HUES6 (cell line): ENCODE results near the gene INPP4B.

ENCODE experiments used
- H3K27ac ChIP-seq: 2 replicates; pipeline ENCODE4 v1.7.0; 2013; ENCODE audit warnings: low read depth, mild to moderate bottlenecking, low read length, inconsistent platforms
- H3K27me3 ChIP-seq: 2 replicates; pipeline ENCODE4 v1.6.1; 2013; ENCODE audit warnings: low read length; ENCODE audit not compliant: control insufficient read depth, insufficient read depth
- H3K36me3 ChIP-seq: 2 replicates; pipeline ENCODE4 v1.6.1; 2013; ENCODE audit warnings: low read length; ENCODE audit not compliant: control insufficient read depth, insufficient read depth
- H3K4me1 ChIP-seq: 2 replicates; pipeline ENCODE4 v1.6.1; 2013; ENCODE audit warnings: low read length; ENCODE audit not compliant: control insufficient read depth, insufficient read depth
- H3K4me3 ChIP-seq: 2 replicates; pipeline ENCODE4 v1.5.1; 2013; ENCODE audit warnings: low read depth, low read length
- H3K9ac ChIP-seq: one replicate; pipeline ENCODE4 v1.6.1; 2013; ENCODE audit warnings: mild to moderate bottlenecking, low read length
- H3K9me3 ChIP-seq: 2 replicates; pipeline ENCODE4 v1.6.1; 2013; ENCODE audit warnings: low read depth, low read length; ENCODE audit not compliant: control insufficient read depth, insufficient read depth

INPP4B gene

GRCh38 chr4:142231787-142232186 is 614.3 kb downstream of the INPP4B start:
- H3K27me3 ChIP-seq: no peaks in the 10 kb centered on the region
- H3K36me3 ChIP-seq: no peaks in the 10 kb centered on the region
- H3K4me3 ChIP-seq: no peak overlapping the region
- no peak overlapping the region for H3K27ac ChIP-seq
- H3K9ac ChIP-seq: no peak overlapping the region
- H3K4me1 ChIP-seq: no peaks in the 10 kb centered on the region
- H3K9me3 ChIP-seq: no peaks in the 10 kb centered on the region

DNA sequence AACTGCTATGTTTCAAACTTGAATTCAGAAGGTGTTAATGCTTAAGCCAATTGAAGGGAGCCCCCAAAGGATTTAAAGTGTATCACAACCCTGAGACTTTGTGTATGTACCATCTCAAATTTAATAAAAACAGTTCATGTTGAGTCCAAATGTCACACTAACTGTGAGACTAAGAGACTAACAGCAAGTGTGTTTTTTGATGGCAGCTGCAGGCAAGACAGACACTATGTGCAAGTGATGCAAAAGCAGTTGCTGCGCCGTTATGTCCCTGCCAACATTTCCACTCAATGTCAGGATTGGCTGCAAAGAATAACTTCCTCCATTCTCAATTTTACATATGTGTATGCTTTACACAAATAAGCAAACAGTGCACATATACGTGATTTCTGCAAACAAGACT is 615.1 kb downstream of the INPP4B start:
- Histone ChIP-seq H3K27ac (no peak overlapping the region), H3K36me3 (no peaks in the 10 kb centered on the region), H3K4me1 (no peaks in the 10 kb centered on the region), H3K9ac (no peak overlapping the region), H3K9me3 (no peaks in the 10 kb centered on the region), H3K4me3 (no peak overlapping the region), H3K27me3 (no peaks in the 10 kb centered on the region)

- no peaks in the 10 kb centered on the region for H3K4me1 ChIP-seq
- H3K36me3 ChIP-seq: no peaks in the 10 kb centered on the region
- no peak overlapping the region for H3K9ac ChIP-seq
- H3K9me3 ChIP-seq: no peaks in the 10 kb centered on the region
- H3K4me3 ChIP-seq: no peak overlapping the region
- no peak overlapping the region for H3K27ac ChIP-seq
- H3K27me3 ChIP-seq: no peaks in the 10 kb centered on the region
These were observed 620.1 kb downstream of the INPP4B start for GRCh38 chr4:142226014-142226413.

GRCh38 chr4:142222127-142222526 is 624.0 kb downstream of the INPP4B start:
- Histone ChIP-seq H3K27ac (no peak overlapping the region), H3K9ac (no peak overlapping the region)

DNA sequence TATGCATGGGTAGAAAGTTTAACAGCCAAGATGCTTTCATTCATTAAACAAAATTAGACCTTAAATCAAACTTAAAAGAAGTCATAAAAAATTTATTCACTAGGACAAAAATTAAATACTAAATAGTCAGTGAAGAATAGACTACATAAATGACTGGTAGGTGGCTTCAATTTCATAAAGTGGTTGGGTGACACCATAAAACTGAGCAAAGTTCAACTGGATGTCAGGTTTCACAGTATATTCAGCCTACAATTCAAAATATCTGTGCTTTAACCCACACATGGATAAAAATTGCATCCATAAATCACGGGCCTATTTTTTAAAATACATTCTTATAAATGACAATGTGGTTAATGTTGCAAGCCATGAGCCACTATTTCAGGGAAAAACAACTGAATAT is 627.4 kb downstream of the INPP4B start:
- Histone ChIP-seq H3K27ac (no peak overlapping the region), H3K9ac (no peak overlapping the region), H3K9me3 (no peaks in the 10 kb centered on the region), H3K36me3 (no peaks in the 10 kb centered on the region), H3K4me3 (no peak overlapping the region), H3K4me1 (no peaks in the 10 kb centered on the region), H3K27me3 (no peaks in the 10 kb centered on the region)

More at GRCh38 chr4:142222127-142222526, 624.0 kb downstream of the INPP4B start:
- no peaks in the 10 kb centered on the region for H3K27me3 ChIP-seq
- H3K36me3 ChIP-seq: no peaks in the 10 kb centered on the region
- H3K4me3 ChIP-seq: no peak overlapping the region
- no peaks in the 10 kb centered on the region for H3K9me3 ChIP-seq
- no peaks in the 10 kb centered on the region for H3K4me1 ChIP-seq

DNA sequence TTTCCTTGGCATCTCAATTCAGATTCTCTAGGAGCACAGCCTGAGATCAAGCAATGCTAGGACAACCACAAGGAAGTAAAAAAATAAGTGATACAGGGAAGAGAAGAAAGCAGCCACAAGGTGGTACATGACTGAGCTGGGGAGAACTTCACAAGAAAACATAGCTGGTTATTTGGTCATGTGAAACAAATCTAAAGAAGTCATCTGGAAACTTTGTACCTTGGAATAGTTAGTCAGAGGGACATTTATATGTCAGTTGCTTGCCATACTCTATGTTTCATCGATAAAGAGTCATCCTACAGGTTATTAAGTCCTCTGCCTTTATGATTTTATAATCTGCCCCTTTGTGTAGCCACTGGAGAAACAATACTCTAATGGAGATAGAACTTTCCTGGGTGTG is 634.7 kb downstream of the INPP4B start:
- Histone ChIP-seq H3K27me3 (no peaks in the 10 kb centered on the region), H3K36me3 (no peaks in the 10 kb centered on the region), H3K4me3 (no peak overlapping the region), H3K4me1 (no peaks in the 10 kb centered on the region), H3K9ac (no peak overlapping the region), H3K27ac (no peak overlapping the region), H3K9me3 (no peaks in the 10 kb centered on the region)

DNA sequence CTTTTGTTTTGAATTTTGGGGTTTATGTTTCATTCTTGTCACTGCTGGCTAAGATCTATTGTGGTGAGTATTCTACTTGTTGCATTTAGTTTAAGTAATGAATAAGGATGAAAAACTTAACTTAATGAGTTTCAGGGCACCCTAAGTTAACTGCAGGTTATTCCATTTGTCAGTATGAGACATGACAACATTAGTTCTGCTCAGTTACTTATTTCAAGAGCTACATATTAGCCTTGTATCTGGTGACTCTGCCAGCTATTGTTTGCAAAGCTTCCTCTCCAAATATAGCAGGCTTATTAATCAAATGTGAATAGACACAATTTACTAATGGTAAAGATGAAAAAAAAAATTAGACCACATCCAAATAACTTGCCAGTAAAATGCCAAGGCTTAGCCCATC is 642.6 kb downstream of the INPP4B start:
- no peak overlapping the region for H3K27ac ChIP-seq
- no peak overlapping the region for H3K9ac ChIP-seq
- peaks cover 8% of the 10 kb centered on the region; the same call in 1 of the 2 replicates for H3K4me1 ChIP-seq
- H3K36me3 ChIP-seq: no peaks in the 10 kb centered on the region
- no peaks in the 10 kb centered on the region for H3K27me3 ChIP-seq
- H3K9me3 ChIP-seq: no peaks in the 10 kb centered on the region
- H3K4me3 ChIP-seq: no peak overlapping the region

DNA sequence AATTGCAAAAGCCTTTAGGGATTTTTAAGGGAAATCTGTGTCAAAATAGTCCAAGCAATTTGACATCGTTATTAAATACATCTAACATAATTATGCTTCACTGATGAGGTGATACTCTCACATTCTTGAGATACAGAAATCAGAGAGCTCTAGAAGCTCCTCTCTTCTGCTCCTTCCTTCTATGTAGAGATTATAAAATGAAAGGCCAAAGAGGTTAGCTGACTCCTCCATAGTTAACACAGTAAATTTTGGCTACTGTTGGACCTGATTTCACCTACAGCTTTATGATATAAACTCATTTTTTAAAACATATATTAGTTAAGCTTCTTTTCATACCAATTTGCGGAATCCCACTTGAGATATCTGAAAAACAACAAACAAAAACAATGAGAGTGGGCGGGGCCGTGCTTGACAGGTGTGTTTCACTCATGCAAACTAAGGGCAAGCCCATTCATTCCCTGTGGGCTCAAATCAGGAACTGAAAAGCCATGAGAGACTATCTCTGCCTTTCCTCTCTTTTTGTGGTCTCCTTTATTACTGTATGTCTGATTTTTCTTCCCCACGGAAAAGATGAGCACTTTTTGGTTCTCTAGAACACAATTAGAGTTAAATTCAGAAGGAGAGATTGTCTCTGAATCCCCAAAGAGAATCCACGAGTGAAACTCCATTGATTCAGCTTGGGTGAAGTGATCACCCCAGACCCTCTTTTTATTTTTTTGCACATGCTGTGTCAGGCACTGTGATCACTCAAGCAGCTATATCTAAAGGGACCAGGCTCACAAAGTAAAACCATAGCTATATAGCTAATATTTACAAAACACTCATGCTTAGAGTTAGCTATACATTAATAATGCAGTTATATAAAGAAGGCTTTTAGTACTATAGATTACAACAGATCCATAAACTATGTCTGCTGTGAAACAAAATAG is 643.4 kb downstream of the INPP4B start:
- Histone ChIP-seq H3K9me3 (no peaks in the 10 kb centered on the region), H3K4me3 (no peak overlapping the region), H3K27me3 (no peaks in the 10 kb centered on the region), H3K9ac (no peak overlapping the region), H3K4me1 (peaks cover 8% of the 10 kb centered on the region; the same call in 1 of the 2 replicates), H3K36me3 (no peaks in the 10 kb centered on the region), H3K27ac (no peak overlapping the region)

DNA sequence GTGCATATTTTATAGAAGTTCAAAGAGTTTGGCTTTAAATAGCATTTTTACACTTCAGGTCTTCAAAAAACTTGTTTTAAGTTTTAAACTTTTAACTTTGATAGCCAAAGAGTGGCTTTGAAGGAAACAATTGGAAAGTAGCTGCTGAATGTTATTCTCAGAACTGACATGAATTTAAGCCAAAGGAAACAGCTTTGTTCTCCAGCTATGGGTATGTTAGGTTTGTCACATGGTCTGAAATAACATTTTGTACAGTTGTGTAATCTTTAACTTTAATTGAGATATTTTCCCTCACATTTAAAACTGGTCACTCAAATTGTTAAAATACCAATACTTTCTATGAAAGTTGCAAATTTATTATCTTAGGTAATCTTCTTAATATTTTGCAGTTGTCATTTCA is 645.1 kb downstream of the INPP4B start:
- Histone ChIP-seq H3K27ac (no peak overlapping the region), H3K9me3 (no peaks in the 10 kb centered on the region), H3K4me1 (peaks cover 8% of the 10 kb centered on the region; the same call in 1 of the 2 replicates), H3K4me3 (no peak overlapping the region), H3K9ac (no peak overlapping the region), H3K27me3 (no peaks in the 10 kb centered on the region), H3K36me3 (no peaks in the 10 kb centered on the region)

- H3K9ac ChIP-seq: no peak overlapping the region
- peaks cover 14% of the 10 kb centered on the region for H3K4me1 ChIP-seq
- H3K27me3 ChIP-seq: no peaks in the 10 kb centered on the region
- no peak overlapping the region for H3K27ac ChIP-seq
- no peak overlapping the region for H3K4me3 ChIP-seq
- no peaks in the 10 kb centered on the region for H3K9me3 ChIP-seq
- no peaks in the 10 kb centered on the region for H3K36me3 ChIP-seq
These were observed 651.2 kb downstream of the INPP4B start for GRCh38 chr4:142194905-142195304.

- no peaks in the 10 kb centered on the region for H3K36me3 ChIP-seq
- no peak overlapping the region for H3K4me3 ChIP-seq
- H3K27me3 ChIP-seq: no peaks in the 10 kb centered on the region
- no peak overlapping the region for H3K27ac ChIP-seq
- no peaks in the 10 kb centered on the region for H3K9me3 ChIP-seq
- H3K4me1 ChIP-seq: peaks cover 14% of the 10 kb centered on the region
- no peak overlapping the region for H3K9ac ChIP-seq
These were observed 654.2 kb downstream of the INPP4B start for GRCh38 chr4:142191901-142192300.
